ENCODE results near the gene SORCS1.

Gene SORCS1

GRCh38 chr10:106894692-106895091 is 269.8 kb downstream of the SORCS1 start:
- Histone ChIP-seq H3K27me3 (ENCODE audit: control insufficient read depth, insufficient read depth, low read length) (no peaks in the 10 kb centered on the region), H3K9me3 (ENCODE audit: control insufficient read depth, low read length) (no peaks in the 10 kb centered on the region), H3K9ac (ENCODE audit: low read length) (no peak overlapping the region), H3K36me3 (ENCODE audit: control insufficient read depth, insufficient read depth, low read length) (no peaks in the 10 kb centered on the region), H3K4me3 (ENCODE audit: low read length) (no peak overlapping the region), H3K4me1 (ENCODE audit: control insufficient read depth, insufficient read depth, low read length) (no peaks in the 10 kb centered on the region)

- Histone ChIP-seq H3K4me3 (ENCODE audit: low read length) (no peak overlapping the region), H3K27me3 (ENCODE audit: control insufficient read depth, insufficient read depth, low read length) (no peaks in the 10 kb centered on the region), H3K9me3 (ENCODE audit: control insufficient read depth, low read length) (no peaks in the 10 kb centered on the region), H3K9ac (ENCODE audit: low read length) (no peak overlapping the region), H3K4me1 (ENCODE audit: control insufficient read depth, insufficient read depth, low read length) (no peaks in the 10 kb centered on the region), H3K36me3 (ENCODE audit: control insufficient read depth, insufficient read depth, low read length) (no peaks in the 10 kb centered on the region)
These were observed 286.9 kb downstream of the SORCS1 start for GRCh38 chr10:106877574-106877973.

- H3K36me3 ChIP-seq (ENCODE audit: control insufficient read depth, insufficient read depth, low read length) = no peaks in the 10 kb centered on the region
- no peak overlapping the region for H3K4me3 ChIP-seq (ENCODE audit: low read length)
- no peak overlapping the region for H3K9ac ChIP-seq (ENCODE audit: low read length)
- H3K9me3 ChIP-seq (ENCODE audit: control insufficient read depth, low read length) = no peaks in the 10 kb centered on the region
- no peaks in the 10 kb centered on the region for H3K27me3 ChIP-seq (ENCODE audit: control insufficient read depth, insufficient read depth, low read length)
- H3K4me1 ChIP-seq (ENCODE audit: control insufficient read depth, insufficient read depth, low read length) = no peaks in the 10 kb centered on the region
These were observed 290.0 kb downstream of the SORCS1 start for GRCh38 chr10:106874604-106874889.

GRCh38 chr10:106873770-106874603 is 290.5 kb downstream of the SORCS1 start:
- Histone ChIP-seq H3K36me3 (ENCODE audit: control insufficient read depth, insufficient read depth, low read length) (no peaks in the 10 kb centered on the region), H3K9me3 (ENCODE audit: control insufficient read depth, low read length) (no peaks in the 10 kb centered on the region), H3K27me3 (ENCODE audit: control insufficient read depth, insufficient read depth, low read length) (no peaks in the 10 kb centered on the region), H3K4me1 (ENCODE audit: control insufficient read depth, insufficient read depth, low read length) (no peaks in the 10 kb centered on the region), H3K9ac (ENCODE audit: low read length) (no peak overlapping the region), H3K4me3 (ENCODE audit: low read length) (no peak overlapping the region)

- Histone ChIP-seq H3K36me3 (ENCODE audit: control insufficient read depth, insufficient read depth, low read length) (no peaks in the 10 kb centered on the region), H3K9ac (ENCODE audit: low read length) (no peak overlapping the region), H3K27me3 (ENCODE audit: control insufficient read depth, insufficient read depth, low read length) (no peaks in the 10 kb centered on the region), H3K4me3 (ENCODE audit: low read length) (no peak overlapping the region), H3K4me1 (ENCODE audit: control insufficient read depth, insufficient read depth, low read length) (no peaks in the 10 kb centered on the region), H3K9me3 (ENCODE audit: control insufficient read depth, low read length) (no peaks in the 10 kb centered on the region)
These were observed 292.3 kb downstream of the SORCS1 start for GRCh38 chr10:106872176-106872575.

GRCh38 chr10:106866244-106866845 is 298.2 kb downstream of the SORCS1 start:
- no peaks in the 10 kb centered on the region for H3K36me3 ChIP-seq (ENCODE audit: control insufficient read depth, insufficient read depth, low read length)
- H3K27me3 ChIP-seq (ENCODE audit: control insufficient read depth, insufficient read depth, low read length) = no peaks in the 10 kb centered on the region
- no peak overlapping the region for H3K4me3 ChIP-seq (ENCODE audit: low read length)
- no peaks in the 10 kb centered on the region for H3K4me1 ChIP-seq (ENCODE audit: control insufficient read depth, insufficient read depth, low read length)
- no peaks in the 10 kb centered on the region for H3K9me3 ChIP-seq (ENCODE audit: control insufficient read depth, low read length)
- H3K9ac ChIP-seq (ENCODE audit: low read length) = no peak overlapping the region

- no peak overlapping the region for H3K9ac ChIP-seq (ENCODE audit: low read length)
- H3K27me3 ChIP-seq (ENCODE audit: control insufficient read depth, insufficient read depth, low read length) = no peaks in the 10 kb centered on the region
- H3K4me3 ChIP-seq (ENCODE audit: low read length) = no peak overlapping the region
- no peaks in the 10 kb centered on the region for H3K36me3 ChIP-seq (ENCODE audit: control insufficient read depth, insufficient read depth, low read length)
- no peaks in the 10 kb centered on the region for H3K4me1 ChIP-seq (ENCODE audit: control insufficient read depth, insufficient read depth, low read length)
- no peaks in the 10 kb centered on the region for H3K9me3 ChIP-seq (ENCODE audit: control insufficient read depth, low read length)
These were observed 300.5 kb downstream of the SORCS1 start for GRCh38 chr10:106864031-106864430.

GRCh38 chr10:106863549-106863948 is 301.0 kb downstream of the SORCS1 start:
- Histone ChIP-seq H3K9ac (ENCODE audit: low read length) (no peak overlapping the region), H3K9me3 (ENCODE audit: control insufficient read depth, low read length) (no peaks in the 10 kb centered on the region), H3K36me3 (ENCODE audit: control insufficient read depth, insufficient read depth, low read length) (no peaks in the 10 kb centered on the region), H3K4me3 (ENCODE audit: low read length) (no peak overlapping the region), H3K27me3 (ENCODE audit: control insufficient read depth, insufficient read depth, low read length) (no peaks in the 10 kb centered on the region), H3K4me1 (ENCODE audit: control insufficient read depth, insufficient read depth, low read length) (no peaks in the 10 kb centered on the region)

GRCh38 chr10:106859892-106860652 is 304.4 kb downstream of the SORCS1 start:
- no peaks in the 10 kb centered on the region for H3K9me3 ChIP-seq (ENCODE audit: control insufficient read depth, low read length)
- no peaks in the 10 kb centered on the region for H3K27me3 ChIP-seq (ENCODE audit: control insufficient read depth, insufficient read depth, low read length)
- H3K4me1 ChIP-seq (ENCODE audit: control insufficient read depth, insufficient read depth, low read length) = no peaks in the 10 kb centered on the region
- no peak overlapping the region for H3K9ac ChIP-seq (ENCODE audit: low read length)
- no peak overlapping the region for H3K4me3 ChIP-seq (ENCODE audit: low read length)
- H3K36me3 ChIP-seq (ENCODE audit: control insufficient read depth, insufficient read depth, low read length) = no peaks in the 10 kb centered on the region

- H3K9ac ChIP-seq (ENCODE audit: low read length) = no peak overlapping the region
- H3K9me3 ChIP-seq (ENCODE audit: control insufficient read depth, low read length) = no peaks in the 10 kb centered on the region
- no peak overlapping the region for H3K4me3 ChIP-seq (ENCODE audit: low read length)
- H3K36me3 ChIP-seq (ENCODE audit: control insufficient read depth, insufficient read depth, low read length) = no peaks in the 10 kb centered on the region
- H3K4me1 ChIP-seq (ENCODE audit: control insufficient read depth, insufficient read depth, low read length) = no peaks in the 10 kb centered on the region
- H3K27me3 ChIP-seq (ENCODE audit: control insufficient read depth, insufficient read depth, low read length) = no peaks in the 10 kb centered on the region
These were observed 306.8 kb downstream of the SORCS1 start for GRCh38 chr10:106857728-106858127.

- Histone ChIP-seq H3K4me1 (ENCODE audit: control insufficient read depth, insufficient read depth, low read length) (no peaks in the 10 kb centered on the region), H3K4me3 (ENCODE audit: low read length) (no peak overlapping the region), H3K27me3 (ENCODE audit: control insufficient read depth, insufficient read depth, low read length) (no peaks in the 10 kb centered on the region), H3K9ac (ENCODE audit: low read length) (no peak overlapping the region), H3K36me3 (ENCODE audit: control insufficient read depth, insufficient read depth, low read length) (no peaks in the 10 kb centered on the region), H3K9me3 (ENCODE audit: control insufficient read depth, low read length) (no peaks in the 10 kb centered on the region)
These were observed 307.3 kb downstream of the SORCS1 start for GRCh38 chr10:106857213-106857612.

- no peaks in the 10 kb centered on the region for H3K9me3 ChIP-seq (ENCODE audit: control insufficient read depth, low read length)
- H3K27me3 ChIP-seq (ENCODE audit: control insufficient read depth, insufficient read depth, low read length) = no peaks in the 10 kb centered on the region
- H3K4me1 ChIP-seq (ENCODE audit: control insufficient read depth, insufficient read depth, low read length) = no peaks in the 10 kb centered on the region
- no peak overlapping the region for H3K4me3 ChIP-seq (ENCODE audit: low read length)
- H3K36me3 ChIP-seq (ENCODE audit: control insufficient read depth, insufficient read depth, low read length) = no peaks in the 10 kb centered on the region
- H3K9ac ChIP-seq (ENCODE audit: low read length) = no peak overlapping the region
These were observed 327.4 kb downstream of the SORCS1 start for GRCh38 chr10:106836933-106837663.

All from mucosa of stomach (tissue), 1 donor.